ENCODE data around the gene CLEC18A. TPM values are rescaled to one million over a fixed set of nuclear protein-coding genes. Genes with fewer than 3 reads are reported as not detected.
"Not testable (repeated sequence)": the region's sequence is repeated elsewhere in the genome, so short reads cannot be mapped to it uniquely, and the experiment has no call there.

Gene CLEC18A
- total and polyA plus RNA-seq, 4 experiments from 2014 or later, result 0.37 to 7.5 (median 7.2) TPM; not detected in 1

- H3K36me3 Mint-ChIP-seq, result peaks cover 37 to 45% of the 10 kb centered on the region in 2 donors
- intact Hi-C loops (cut with micrococcal nuclease), result not testable (repeated sequence)
Measured at GRCh38 chr16:70010615-70011014, 59.5 kb downstream of the CLEC18A start.

DNA sequence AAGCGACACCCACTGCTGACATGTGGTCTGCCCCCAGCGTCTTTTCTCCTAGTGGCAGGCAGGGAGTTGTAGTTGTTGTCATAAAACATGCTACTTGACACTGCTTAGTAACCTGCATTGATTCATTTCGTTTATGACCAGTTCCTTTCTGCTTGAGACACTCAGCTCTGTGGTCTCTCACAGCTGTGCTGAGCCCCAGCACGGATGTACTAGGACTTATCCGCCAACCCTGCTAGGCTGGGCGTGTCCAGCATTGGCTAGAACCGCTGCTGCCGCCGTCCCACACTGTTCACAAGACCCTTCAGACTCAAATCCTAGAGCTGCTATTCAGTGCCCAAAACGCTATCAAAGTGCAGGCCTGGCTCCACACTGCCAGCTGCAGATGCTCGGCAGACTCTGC, 60.0 kb downstream of the CLEC18A start:
- H3K27me3 Mint-ChIP-seq; POLR2A ChIA-PET (ENCODE audit: partially characterized antibody); DNase-seq: not testable (repeated sequence)

More at GRCh38 chr16:70010615-70011014, 59.5 kb downstream of the CLEC18A start:
- DNase-seq; H3K27me3 Mint-ChIP-seq; H3K4me1 Mint-ChIP-seq; H3K36me3 ChIP-seq (ENCODE audit: insufficient read depth, low read length); H3K27ac Mint-ChIP-seq; POLR2A ChIA-PET (ENCODE audit: partially characterized antibody); CTCF ChIA-PET (ENCODE audit: partially characterized antibody); H3K9me3 Mint-ChIP-seq; H3K4me1 ChIP-seq (ENCODE audit: insufficient read depth, low read length); H3K9me3 ChIP-seq (ENCODE audit: control insufficient read depth in 1 of 2, low read length in 2 of 2); H3K4me3 Mint-ChIP-seq; H3K27me3 ChIP-seq (ENCODE audit: insufficient read depth, low read length); H3K27ac ChIP-seq (ENCODE audit: low read depth, low read length); H3K4me3 ChIP-seq (ENCODE audit: low read length in 2 of 2): not testable (repeated sequence)

DNA sequence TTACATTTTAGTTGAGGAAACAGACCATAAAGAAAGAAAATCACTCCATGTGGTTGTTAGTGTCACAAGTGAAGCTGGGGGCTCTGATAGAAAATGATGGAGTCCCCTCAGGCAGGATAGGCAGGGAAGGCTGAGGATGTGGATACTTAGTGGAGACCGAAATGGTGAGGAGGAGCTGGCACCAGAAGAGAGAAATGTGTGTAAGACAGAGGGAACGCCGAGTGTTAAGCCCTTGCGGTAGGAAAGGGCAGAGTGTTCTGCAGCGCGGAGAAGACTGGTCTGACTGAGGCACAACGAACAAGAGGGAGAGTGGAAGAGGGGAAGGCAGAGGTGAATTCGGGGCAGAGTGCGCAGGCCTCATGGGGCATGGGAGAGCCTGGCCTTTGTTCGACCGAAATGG, 61.2 kb downstream of the CLEC18A start:
- H3K4me3 Mint-ChIP-seq; H3K27ac ChIP-seq (ENCODE audit: low read depth, low read length); CTCF ChIA-PET (ENCODE audit: partially characterized antibody); H3K9me3 Mint-ChIP-seq; H3K4me1 Mint-ChIP-seq; H3K36me3 ChIP-seq (ENCODE audit: insufficient read depth, low read length); POLR2A ChIA-PET (ENCODE audit: partially characterized antibody); H3K27me3 Mint-ChIP-seq; intact Hi-C loops (cut with micrococcal nuclease); H3K4me1 ChIP-seq (ENCODE audit: insufficient read depth, low read length); H3K9me3 ChIP-seq (ENCODE audit: control insufficient read depth in 1 of 2, low read length in 2 of 2); H3K4me3 ChIP-seq (ENCODE audit: low read length in 2 of 2); DNase-seq; H3K27me3 ChIP-seq (ENCODE audit: insufficient read depth, low read length): not testable (repeated sequence)
- Mint-ChIP-seq H3K36me3 (peaks cover 37 to 48% of the 10 kb centered on the region in 2 donors), H3K27ac (peak overlapping the region in 1 of 7 donors; percentile 31)

More for the DNA sequence above, 60.0 kb downstream of the CLEC18A start:
- H3K4me3 ChIP-seq (ENCODE audit: low read length in 2 of 2); H3K27ac Mint-ChIP-seq; CTCF ChIA-PET (ENCODE audit: partially characterized antibody); H3K9me3 Mint-ChIP-seq; intact Hi-C loops (cut with micrococcal nuclease); H3K4me1 ChIP-seq (ENCODE audit: insufficient read depth, low read length); H3K9me3 ChIP-seq (ENCODE audit: control insufficient read depth in 1 of 2, low read length in 2 of 2); H3K4me1 Mint-ChIP-seq; H3K36me3 ChIP-seq (ENCODE audit: insufficient read depth, low read length); H3K27me3 ChIP-seq (ENCODE audit: insufficient read depth, low read length); H3K4me3 Mint-ChIP-seq; H3K27ac ChIP-seq (ENCODE audit: low read depth, low read length): not testable (repeated sequence)
- H3K36me3 Mint-ChIP-seq, result peaks cover 41 to 49% of the 10 kb centered on the region in 2 donors

DNA sequence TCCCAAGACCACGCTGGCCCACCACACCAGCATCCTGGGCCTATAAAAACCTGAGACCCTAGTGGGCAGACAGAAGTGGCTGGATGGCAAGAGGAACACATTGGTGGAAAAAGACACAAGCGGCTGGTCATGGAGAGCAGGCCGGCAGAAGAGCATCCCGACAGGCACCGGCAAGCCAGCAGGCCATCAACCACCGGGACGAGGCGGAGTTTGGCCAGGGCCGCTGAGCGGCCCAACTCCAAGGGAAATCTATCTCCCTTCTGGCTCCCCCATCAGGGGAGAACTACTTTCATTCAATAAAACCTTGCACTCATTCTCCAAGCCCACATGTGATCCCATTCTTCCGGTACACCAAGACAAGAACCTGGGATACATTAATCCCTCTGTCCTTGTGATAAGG, 61.8 kb downstream of the CLEC18A start:
- H3K4me3 ChIP-seq (ENCODE audit: low read length in 2 of 2); H3K27ac ChIP-seq (ENCODE audit: low read depth, low read length); H3K9me3 ChIP-seq (ENCODE audit: control insufficient read depth in 1 of 2, low read length in 2 of 2); intact Hi-C loops (cut with micrococcal nuclease); H3K4me1 ChIP-seq (ENCODE audit: insufficient read depth, low read length); H3K9me3 Mint-ChIP-seq; H3K27me3 Mint-ChIP-seq; H3K4me3 Mint-ChIP-seq; H3K4me1 Mint-ChIP-seq; DNase-seq; POLR2A ChIA-PET (ENCODE audit: partially characterized antibody); CTCF ChIA-PET (ENCODE audit: partially characterized antibody); H3K36me3 ChIP-seq (ENCODE audit: insufficient read depth, low read length); H3K27me3 ChIP-seq (ENCODE audit: insufficient read depth, low read length): not testable (repeated sequence)
- Mint-ChIP-seq H3K27ac (peak overlapping the region in 1 of 7 donors; percentile 22), H3K36me3 (peaks cover 38 to 50% of the 10 kb centered on the region in 2 donors)

Small RNA genes within 50 kb of the gene (microRNA-seq; reads per million reads assigned to microRNA genes)
- gene MIR140 (ENCODE audit: borderline microRNAs expressed, borderline number of aligned reads, borderline replicate concordance), result 19,688 reads per million, percentile 96 among the genes with 10 or more reads in this experiment

Other genes starting within 250 kb of the CLEC18A start
- 1 to 10 TPM; 4.8 to 5.9 TPM for gene NQO1, start 224.8 kb upstream of the CLEC18A start, total RNA-seq
- 1 to 10 TPM; 5.5 to 8.6 TPM for gene NQO1, start 224.8 kb upstream of the CLEC18A start, polyA plus RNA-seq
- gene NOB1, start 196.4 kb upstream of the CLEC18A start, total RNA-seq, result 10 to 100 TPM; 41.0 to 49.9 TPM
- 10 to 100 TPM; 28.0 to 54.4 TPM for gene NOB1, start 196.4 kb upstream of the CLEC18A start, polyA plus RNA-seq
- gene WWP2, start 189.0 kb upstream of the CLEC18A start, total RNA-seq, result 10 to 100 TPM; 76.3 to 77.0 TPM
- 10 to 100 TPM; 27.8 to 49.4 TPM for gene WWP2, start 189.0 kb upstream of the CLEC18A start, polyA plus RNA-seq
- 10 to 100 TPM; 35.6 to 37.0 TPM for gene PDPR, start 163.0 kb downstream of the CLEC18A start, total RNA-seq
- 10 to 100 TPM in 1 of 2 donors, 1 to 10 TPM in 1; 4.4 to 11.9 TPM for gene PDPR, start 163.0 kb downstream of the CLEC18A start, polyA plus RNA-seq
- 1 to 10 TPM in 1 of 2 experiments, under 1 TPM in 1; 0.96 to 1.0 TPM for gene CLEC18C, start 222.5 kb downstream of the CLEC18A start, total RNA-seq
- gene CLEC18C, start 222.5 kb downstream of the CLEC18A start, polyA plus RNA-seq, result not detected